GM19239 (cell line): ENCODE results near the gene CBX6.
A peak's percentile ranks its signal among the peaks of the same experiment; 100 is the strongest.
"Not testable (repeated sequence)": the region's sequence is repeated elsewhere in the genome, so short reads cannot be mapped to it uniquely, and the experiment has no call there.

Experiments used
- DNase-seq: peaks from one replicate; pipeline ENCODE4 v3.0.0; 2011; ENCODE audit warnings: low spot score; ENCODE audit not compliant: insufficient read length
- FAIRE-seq: peaks from 2 replicates; lab custom pipeline; 2011; peaks lifted over from hg19 to GRCh38; lab: Jason Lieb, UNC

The CBX6 gene

GRCh38 chr22:38872172-38872830, at the start of gene CBX6:
CBX6 (minus strand) TSS chr22:38872216; CDS start chr22:38872190, 26 bp downstream.
- FAIRE-seq, result peak; percentile 95
- DNase-seq, result peak; percentile 95

- FAIRE-seq, result no peak
Measured at GRCh38 chr22:38921806-38922205, 49.8 kb upstream of the CBX6 start.

GRCh38 chr22:38921120-38921519, 49.1 kb upstream of the CBX6 start:
- DNase-seq, result no peak
- FAIRE-seq, result no peak

More at GRCh38 chr22:38921806-38922205, 49.8 kb upstream of the CBX6 start:
- no peak for DNase-seq

- FAIRE-seq, result no peak
Measured at GRCh38 chr22:38919631-38920190, 47.7 kb upstream of the CBX6 start.

GRCh38 chr22:38911434-38911833, 39.4 kb upstream of the CBX6 start:
- DNase-seq (no peak), FAIRE-seq (no peak)

More at GRCh38 chr22:38919631-38920190, 47.7 kb upstream of the CBX6 start:
- no peak for DNase-seq

GRCh38 chr22:38907767-38908166, 35.8 kb upstream of the CBX6 start:
- FAIRE-seq, result no peak

GRCh38 chr22:38906052-38906451, 34.0 kb upstream of the CBX6 start:
- no peak for FAIRE-seq
- no peak for DNase-seq

More at GRCh38 chr22:38907767-38908166, 35.8 kb upstream of the CBX6 start:
- DNase-seq, result no peak

GRCh38 chr22:38904052-38904617, 32.1 kb upstream of the CBX6 start:
- not testable (repeated sequence) for FAIRE-seq

GRCh38 chr22:38901111-38901641, 29.2 kb upstream of the CBX6 start:
- no peak for DNase-seq
- peak; percentile 83 for FAIRE-seq

More at GRCh38 chr22:38904052-38904617, 32.1 kb upstream of the CBX6 start:
- DNase-seq, result not testable (repeated sequence)

- FAIRE-seq (no peak), DNase-seq (no peak)
Measured at GRCh38 chr22:38900677-38901076, 28.7 kb upstream of the CBX6 start.

GRCh38 chr22:38891256-38891655, 19.2 kb upstream of the CBX6 start:
- FAIRE-seq (no peak), DNase-seq (no peak)

- FAIRE-seq, result no peak
- no peak for DNase-seq
Measured at GRCh38 chr22:38890377-38890776, 18.4 kb upstream of the CBX6 start.

- no peak for DNase-seq
- FAIRE-seq, result no peak
Measured at GRCh38 chr22:38886333-38886732, 14.3 kb upstream of the CBX6 start.

GRCh38 chr22:38882972-38883622, 11.1 kb upstream of the CBX6 start:
- FAIRE-seq (no peak), DNase-seq (no peak)

GRCh38 chr22:38881997-38882879, 10.2 kb upstream of the CBX6 start:
- no peak for DNase-seq
- no peak for FAIRE-seq

- DNase-seq, result no peak
- no peak for FAIRE-seq
Measured at GRCh38 chr22:38881464-38881871, 9.5 kb upstream of the CBX6 start.

GRCh38 chr22:38879961-38880360, 7.9 kb upstream of the CBX6 start:
- no peak for DNase-seq
- FAIRE-seq, result no peak

- FAIRE-seq (no peak), DNase-seq (no peak)
Measured at GRCh38 chr22:38879108-38879729, 7.2 kb upstream of the CBX6 start.

GRCh38 chr22:38878001-38878400, 6.0 kb upstream of the CBX6 start:
- DNase-seq (no peak), FAIRE-seq (no peak)
